GM19467 (cell line): ENCODE data around the gene ESYT3.
A peak's percentile ranks its signal among the peaks of the same experiment; 100 is the strongest.
"Not testable (repeated sequence)": the region's sequence is repeated elsewhere in the genome, so short reads cannot be mapped to it uniquely, and the experiment has no call there.

Experiments used
- ATAC-seq: cut with Tn5 transposase; IDR thresholded peaks from one replicate; pipeline ENCODE4 v1.9.1; 2021; ENCODE audit warnings: mild to moderate bottlenecking, moderate library complexity; ENCODE audit not compliant: unreplicated experiment

Gene ESYT3

GRCh38 chr3:138408751-138409570 lies 25.5 kb upstream of the ESYT3 start:
- no peak for ATAC-seq

- ATAC-seq = no peak
These were observed 21.4 kb upstream of the ESYT3 start for GRCh38 chr3:138412821-138413551.

GRCh38 chr3:138416236-138416635 lies 18.2 kb upstream of the ESYT3 start:
- ATAC-seq = not testable (repeated sequence)

GRCh38 chr3:138417559-138417982 lies 16.8 kb upstream of the ESYT3 start:
- ATAC-seq = peak; percentile 74

GRCh38 chr3:138418601-138419206 lies 15.7 kb upstream of the ESYT3 start:
- no peak for ATAC-seq

- ATAC-seq = no peak
These were observed 11.1 kb upstream of the ESYT3 start for GRCh38 chr3:138423316-138423715.

- ATAC-seq = no peak
These were observed 10.1 kb upstream of the ESYT3 start for GRCh38 chr3:138424323-138424722.

- ATAC-seq = no peak
These were observed 8.2 kb upstream of the ESYT3 start for GRCh38 chr3:138426211-138426610.

GRCh38 chr3:138426754-138427153 lies 7.7 kb upstream of the ESYT3 start:
- not testable (repeated sequence) for ATAC-seq

GRCh38 chr3:138429665-138430064 lies 4.8 kb upstream of the ESYT3 start:
- no peak for ATAC-seq

- no peak for ATAC-seq
These were observed 1.7 kb upstream of the ESYT3 start for GRCh38 chr3:138432576-138433240.

- no peak for ATAC-seq
These were observed 532 bp upstream of the ESYT3 start for GRCh38 chr3:138433892-138434275.

GRCh38 chr3:138434875-138435772 lies 708 bp downstream of the ESYT3 start:
- no peak for ATAC-seq

- no peak for ATAC-seq
These were observed 1.4 kb downstream of the ESYT3 start for GRCh38 chr3:138435840-138436239.

- ATAC-seq = no peak
These were observed 2.9 kb downstream of the ESYT3 start for GRCh38 chr3:138437281-138437680.

- no peak for ATAC-seq
These were observed 4.5 kb downstream of the ESYT3 start for GRCh38 chr3:138438896-138439295.

GRCh38 chr3:138439646-138440045 lies 5.2 kb downstream of the ESYT3 start:
- no peak for ATAC-seq

GRCh38 chr3:138440121-138440521 lies 5.7 kb downstream of the ESYT3 start:
- no peak for ATAC-seq

- no peak for ATAC-seq
These were observed 6.2 kb downstream of the ESYT3 start for GRCh38 chr3:138440596-138440995.

GRCh38 chr3:138441256-138441655 lies 6.8 kb downstream of the ESYT3 start:
- ATAC-seq = no peak
